Measurements from ENCODE around the gene RSBN1L.

GRCh38 chr7:77796109-77796508 is 99.8 kb downstream of the RSBN1L start:
- TF ChIP-seq CTCF (IDR thresholded peaks at IDR 0.05) (no peak), POLR2A (IDR thresholded peaks at IDR 0.05) (no peak)

Measured in thyroid gland (tissue), 4 donors.